AG09319 (cell line): ENCODE data around the gene PRM2.

Source experiments
- DNase-seq: peaks from one replicate; pipeline ENCODE4 v3.0.0-alpha.2; 2010; ENCODE audit warnings: low read depth; ENCODE audit errors: extremely low read depth
- TF ChIP-seq, protein P1 (sequence below): IDR thresholded peaks from 2 replicates; pipeline ENCODE4 v1.5.1; 2011; ENCODE audit warnings: low read depth, mild to moderate bottlenecking, inconsistent platforms, low read length, moderate library complexity

PRM2 gene

GRCh38 chr16:11276143-11276895, at the start of gene PRM2:
Gene PRM2 (minus strand): TSS chr16:11276480. CDS start chr16:11276370, 110 bp downstream.
- TF ChIP-seq, protein P1, sequence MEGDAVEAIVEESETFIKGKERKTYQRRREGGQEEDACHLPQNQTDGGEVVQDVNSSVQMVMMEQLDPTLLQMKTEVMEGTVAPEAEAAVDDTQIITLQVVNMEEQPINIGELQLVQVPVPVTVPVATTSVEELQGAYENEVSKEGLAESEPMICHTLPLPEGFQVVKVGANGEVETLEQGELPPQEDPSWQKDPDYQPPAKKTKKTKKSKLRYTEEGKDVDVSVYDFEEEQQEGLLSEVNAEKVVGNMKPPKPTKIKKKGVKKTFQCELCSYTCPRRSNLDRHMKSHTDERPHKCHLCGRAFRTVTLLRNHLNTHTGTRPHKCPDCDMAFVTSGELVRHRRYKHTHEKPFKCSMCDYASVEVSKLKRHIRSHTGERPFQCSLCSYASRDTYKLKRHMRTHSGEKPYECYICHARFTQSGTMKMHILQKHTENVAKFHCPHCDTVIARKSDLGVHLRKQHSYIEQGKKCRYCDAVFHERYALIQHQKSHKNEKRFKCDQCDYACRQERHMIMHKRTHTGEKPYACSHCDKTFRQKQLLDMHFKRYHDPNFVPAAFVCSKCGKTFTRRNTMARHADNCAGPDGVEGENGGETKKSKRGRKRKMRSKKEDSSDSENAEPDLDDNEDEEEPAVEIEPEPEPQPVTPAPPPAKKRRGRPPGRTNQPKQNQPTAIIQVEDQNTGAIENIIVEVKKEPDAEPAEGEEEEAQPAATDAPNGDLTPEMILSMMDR = no peak

DNA sequence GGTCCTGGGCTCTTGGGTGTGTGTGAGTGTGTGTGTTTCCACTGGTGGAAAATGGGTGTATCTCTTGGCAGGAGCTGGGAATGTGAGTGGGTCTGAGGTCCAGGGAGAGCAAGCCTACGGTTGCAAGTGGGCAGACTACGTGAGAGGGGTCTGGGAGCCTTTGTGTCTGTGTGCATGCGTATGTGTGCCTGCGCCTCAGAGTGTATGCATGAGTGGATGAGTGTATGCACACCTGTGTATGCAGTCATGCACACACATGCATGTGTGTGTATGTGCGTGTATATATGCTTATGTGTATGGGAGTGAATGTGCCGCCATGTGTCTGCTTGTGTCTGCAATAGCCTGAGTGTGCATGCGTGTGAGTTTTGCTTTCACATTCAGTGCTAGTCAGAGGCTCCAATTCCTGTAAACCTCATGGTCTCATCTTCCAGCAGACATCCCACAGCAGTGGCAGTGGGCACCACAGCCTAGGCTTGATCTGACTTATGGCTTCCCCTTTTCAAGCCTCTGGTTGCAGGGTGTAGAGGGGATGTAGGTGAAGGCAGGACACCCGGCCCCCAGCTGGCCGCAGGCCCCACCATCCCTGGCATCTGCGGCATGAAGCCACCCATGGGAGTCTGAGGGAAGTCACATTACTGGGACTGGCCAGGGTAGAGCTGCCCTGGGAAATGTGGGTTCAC, 49.3 kb upstream of the PRM2 start:
- TF ChIP-seq, protein P1 = no peak
- no peak for DNase-seq

More at GRCh38 chr16:11276143-11276895, at the start of gene PRM2:
- no peak for DNase-seq

- TF ChIP-seq, protein P1 = no peak
- DNase-seq = no peak
Observed at GRCh38 chr16:11323551-11324336, 47.5 kb upstream of the PRM2 start.

DNA sequence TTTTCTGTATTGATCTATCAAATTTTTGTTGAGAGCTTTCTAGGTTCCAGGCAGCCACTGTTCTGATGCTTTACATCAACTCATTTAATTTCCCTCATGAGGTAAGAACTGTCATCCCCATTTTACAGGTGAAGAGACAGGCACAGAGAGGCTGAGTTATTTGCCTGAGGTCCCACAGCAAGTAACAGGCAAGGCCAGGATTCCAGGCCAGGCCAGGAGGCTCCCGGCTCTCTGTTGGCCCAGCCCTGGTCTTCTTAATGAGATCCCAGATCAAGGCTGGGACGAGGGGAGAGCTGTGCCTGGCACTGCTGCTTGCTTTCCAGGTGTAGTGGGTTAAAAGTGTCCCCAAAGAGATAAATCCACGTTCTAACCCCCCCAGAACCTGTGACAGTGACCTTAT, 46.5 kb upstream of the PRM2 start:
- DNase-seq = no peak
- TF ChIP-seq, protein P1 = no peak

GRCh38 chr16:11321662-11322061, 45.4 kb upstream of the PRM2 start:
- TF ChIP-seq, protein P1 = no peak
- no peak for DNase-seq

- DNase-seq = no peak
- TF ChIP-seq, protein P1 = no peak
Observed at GRCh38 chr16:11320170-11320569, 43.9 kb upstream of the PRM2 start.
